ENCODE data around the gene HOATZ. TPM values are rescaled to one million over a fixed set of nuclear protein-coding genes. Genes with fewer than 3 reads are reported as not detected.

Gene HOATZ
- total RNA-seq, 2 experiments from 2014 or later: 0.37 TPM; not detected in 1

GRCh38 chr11:111523343-111523742 is 8.8 kb downstream of the HOATZ start:
- Mint-ChIP-seq H3K27ac (no peak overlapping the region), H3K4me3 (no peak overlapping the region), H3K9me3 (ENCODE audit: insufficient read depth) (no peaks in the 10 kb centered on the region), H3K27me3 (ENCODE audit: low read depth) (peaks cover 2% of the 10 kb centered on the region), H3K4me1 (ENCODE audit: low read depth) (peaks cover 42% of the 10 kb centered on the region), H3K36me3 (ENCODE audit: low read depth) (no peaks in the 10 kb centered on the region)
- ChIA-PET CTCF (interaction anchor here (0.7 to 6.0 kb wide), 6 partner anchors 9 to 68 kb away, joined by 3 to 36 read pairs (median 3); partner anchors contain the start of genes BTG4 and HOATZ), POLR2A (interaction anchor here (1.6 to 4.1 kb wide), 2 partner anchors 11 to 16 kb away, joined by 3 to 33 read pairs; partner anchors contain the start of gene LAYN)
- DNase-seq: no peak
- ATAC-seq: no peak

DNA sequence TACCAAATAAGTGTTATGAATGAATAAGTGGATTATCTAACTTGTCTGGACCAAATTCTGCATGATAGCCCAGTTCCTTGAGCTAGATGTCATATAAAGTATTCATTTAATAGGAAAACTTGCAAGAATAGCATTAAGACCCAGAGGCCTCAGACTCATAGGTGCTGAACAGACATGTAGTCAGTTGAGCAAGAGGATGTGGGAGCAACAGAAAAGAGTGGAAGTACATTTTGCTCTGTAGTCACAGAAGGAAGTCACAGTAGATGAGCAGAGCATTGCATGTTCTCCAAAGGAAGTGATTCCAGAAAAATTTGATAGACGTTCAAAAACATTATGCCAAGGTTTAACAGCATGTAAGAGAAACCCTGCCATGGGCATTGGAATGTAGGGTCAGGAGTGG is 9.5 kb downstream of the HOATZ start:
- Mint-ChIP-seq H3K27me3 (ENCODE audit: low read depth) (peaks cover 2% of the 10 kb centered on the region), H3K27ac (no peak overlapping the region), H3K4me3 (no peak overlapping the region), H3K4me1 (ENCODE audit: low read depth) (peaks cover 49% of the 10 kb centered on the region), H3K36me3 (ENCODE audit: low read depth) (no peaks in the 10 kb centered on the region), H3K9me3 (ENCODE audit: insufficient read depth) (no peaks in the 10 kb centered on the region)
- DNase-seq (no peak), ATAC-seq (no peak)
- ChIA-PET CTCF (interaction anchor here (1.0 to 6.0 kb wide), 4 partner anchors 8 to 69 kb away, joined by 3 to 36 read pairs (median 10); partner anchors contain the start of genes BTG4 and HOATZ), POLR2A (interaction anchor here (0.7 to 4.1 kb wide), 3 partner anchors 11 to 69 kb away, joined by 3 to 33 read pairs (median 3); partner anchors contain the start of gene LAYN)

DNA sequence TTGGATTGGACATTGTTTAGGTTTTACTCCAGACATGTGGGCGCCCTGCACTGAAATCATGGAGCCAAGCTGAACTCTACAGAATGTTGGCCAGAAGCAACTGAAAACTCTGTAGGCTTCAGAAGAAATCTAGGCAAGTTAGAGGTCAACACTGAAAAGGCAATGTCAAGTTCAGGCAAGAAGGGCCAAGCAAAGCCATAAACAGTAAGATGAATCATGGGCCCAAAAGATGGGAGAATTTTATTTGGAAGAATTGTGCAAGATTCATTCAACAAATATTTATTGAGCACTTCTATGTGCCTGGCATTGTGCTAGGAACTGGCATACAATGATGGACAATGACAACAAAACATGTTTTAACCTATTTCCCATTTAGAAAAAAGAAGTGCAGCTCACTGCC is 10.9 kb downstream of the HOATZ start:
- no peaks in the 10 kb centered on the region for H3K36me3 Mint-ChIP-seq (ENCODE audit: low read depth)
- ChIA-PET POLR2A (interaction anchor here (2.7 to 4.1 kb wide), 2 partner anchors 13 to 14 kb away, joined by 15 to 33 read pairs; partner anchors contain the start of genes BTG4 and LAYN), CTCF (interaction anchor here (3.9 to 6.0 kb wide), 2 partner anchors 12 to 14 kb away, joined by 16 to 36 read pairs; partner anchors contain the start of genes BTG4 and HOATZ)
- DNase-seq (no peak), ATAC-seq (no peak)
- H3K9me3 Mint-ChIP-seq (ENCODE audit: insufficient read depth): no peaks in the 10 kb centered on the region
- peaks cover 54% of the 10 kb centered on the region for H3K4me1 Mint-ChIP-seq (ENCODE audit: low read depth)
- no peak overlapping the region for H3K27ac Mint-ChIP-seq
- H3K27me3 Mint-ChIP-seq (ENCODE audit: low read depth): no peaks in the 10 kb centered on the region
- H3K4me3 Mint-ChIP-seq: no peak overlapping the region

GRCh38 chr11:111526501-111526900 is 11.9 kb downstream of the HOATZ start:
- H3K4me1 Mint-ChIP-seq (ENCODE audit: low read depth): peaks cover 53% of the 10 kb centered on the region
- CTCF ChIA-PET: interaction anchor here (1.0 to 6.0 kb wide), 4 partner anchors 13 to 61 kb away, joined by 3 to 36 read pairs (median 10); partner anchors contain the start of genes BTG4 and HOATZ
- peak; percentile 37 for DNase-seq
- H3K36me3 Mint-ChIP-seq (ENCODE audit: low read depth): no peaks in the 10 kb centered on the region
- peak overlapping the region; percentile 41 for H3K27ac Mint-ChIP-seq
- ATAC-seq: peak; percentile 56
- H3K9me3 Mint-ChIP-seq (ENCODE audit: insufficient read depth): no peaks in the 10 kb centered on the region
- H3K4me3 Mint-ChIP-seq: no peak overlapping the region
- no peaks in the 10 kb centered on the region for H3K27me3 Mint-ChIP-seq (ENCODE audit: low read depth)
- POLR2A ChIA-PET: interaction anchor here (2.7 to 4.1 kb wide), 2 partner anchors 13 to 14 kb away, joined by 15 to 33 read pairs; partner anchors contain the start of genes BTG4 and LAYN

GRCh38 chr11:111527279-111527678 is 12.7 kb downstream of the HOATZ start:
- no peak for ATAC-seq
- Mint-ChIP-seq H3K27me3 (ENCODE audit: low read depth) (no peaks in the 10 kb centered on the region), H3K4me3 (no peak overlapping the region), H3K4me1 (ENCODE audit: low read depth) (peaks cover 58% of the 10 kb centered on the region), H3K27ac (no peak overlapping the region), H3K36me3 (ENCODE audit: low read depth) (no peaks in the 10 kb centered on the region), H3K9me3 (ENCODE audit: insufficient read depth) (no peaks in the 10 kb centered on the region)
- ChIA-PET POLR2A (interaction anchor here (2.7 to 4.1 kb wide), 2 partner anchors 12 to 15 kb away, joined by 15 to 33 read pairs; partner anchors contain the start of genes BTG4 and LAYN), CTCF (interaction anchor here (1.0 to 6.0 kb wide), 3 partner anchors 14 to 60 kb away, joined by 3 to 36 read pairs (median 3); partner anchors contain the start of genes BTG4 and HOATZ)
- no peak for DNase-seq

DNA sequence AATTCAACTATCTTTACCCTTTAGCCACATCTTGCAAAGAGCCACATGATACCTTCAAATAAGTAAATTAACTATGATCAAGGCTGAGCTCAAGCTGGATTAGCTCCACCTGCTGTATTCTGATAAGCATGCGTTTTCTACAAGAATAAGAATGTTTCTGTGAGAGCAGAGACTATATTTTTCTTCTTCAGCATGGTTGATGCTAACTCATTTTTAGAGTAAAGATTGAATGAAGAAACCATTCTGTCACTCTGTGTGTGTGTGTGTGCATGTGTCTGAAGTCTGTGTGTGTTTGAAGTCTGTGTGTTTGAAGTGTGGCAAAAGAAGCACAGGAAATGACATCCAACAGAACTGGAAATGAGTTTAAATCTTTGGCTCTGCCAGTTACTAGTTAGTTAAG is 14.0 kb downstream of the HOATZ start:
- Mint-ChIP-seq H3K9me3 (ENCODE audit: insufficient read depth) (no peaks in the 10 kb centered on the region), H3K27me3 (ENCODE audit: low read depth) (no peaks in the 10 kb centered on the region), H3K36me3 (ENCODE audit: low read depth) (no peaks in the 10 kb centered on the region), H3K27ac (peak overlapping the region; percentile 83), H3K4me3 (no peak overlapping the region), H3K4me1 (ENCODE audit: low read depth) (peaks cover 60% of the 10 kb centered on the region)
- ChIA-PET CTCF (interaction anchor here (0.7 to 1.5 kb wide), 4 partner anchors 10 to 73 kb away, joined by 3 to 5 read pairs (median 4); no protein-coding TSS in a partner anchor), POLR2A (interaction anchor here (1.6 kb wide), 1 partner anchor 11 kb away, joined by 15 read pairs; the partner anchor contains the start of gene LAYN)
- DNase-seq (peak; percentile 65), ATAC-seq (peak; percentile 40)

GRCh38 chr11:111530091-111530490 is 15.5 kb downstream of the HOATZ start:
- H3K27me3 Mint-ChIP-seq (ENCODE audit: low read depth): peaks cover 3% of the 10 kb centered on the region
- H3K4me1 Mint-ChIP-seq (ENCODE audit: low read depth): peaks cover 53% of the 10 kb centered on the region
- no peaks in the 10 kb centered on the region for H3K36me3 Mint-ChIP-seq (ENCODE audit: low read depth)
- ChIA-PET POLR2A (interaction anchor here (3.7 kb wide), 1 partner anchor 11 kb away, joined by 46 read pairs; the partner anchor contains the start of gene LAYN), CTCF (interaction anchor here (2.9 kb wide), 1 partner anchor 10 kb away, joined by 12 read pairs; the partner anchor contains the start of gene LAYN)
- ATAC-seq (no peak), DNase-seq (no peak)
- H3K4me3 Mint-ChIP-seq: no peak overlapping the region
- no peak overlapping the region for H3K27ac Mint-ChIP-seq
- no peaks in the 10 kb centered on the region for H3K9me3 Mint-ChIP-seq (ENCODE audit: insufficient read depth)

DNA sequence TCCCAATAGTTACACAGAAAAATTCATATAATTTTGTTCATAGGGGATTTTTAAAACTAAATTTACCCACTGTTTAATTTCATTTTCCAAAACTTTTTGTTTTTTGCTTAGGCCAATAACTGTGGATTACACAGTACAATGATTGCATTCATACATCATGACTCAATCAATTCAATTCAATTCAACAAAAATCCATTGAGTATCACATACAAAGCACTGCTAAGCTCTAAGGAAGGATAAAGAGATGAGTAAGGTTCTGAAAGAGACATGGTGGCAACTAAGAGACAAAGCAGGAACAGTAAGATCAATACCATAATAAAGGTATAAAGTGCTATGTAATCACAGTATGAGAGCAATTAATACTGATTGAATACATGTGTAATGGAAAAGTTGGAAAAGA is 16.6 kb downstream of the HOATZ start:
- H3K27ac Mint-ChIP-seq: peak overlapping the region; percentile 1
- no peaks in the 10 kb centered on the region for H3K36me3 Mint-ChIP-seq (ENCODE audit: low read depth)
- ChIA-PET POLR2A (interaction anchor here (0.6 to 3.7 kb wide), 3 partner anchors 10 to 19 kb away, joined by 3 to 46 read pairs (median 12); partner anchors contain the start of genes BTG4 and LAYN), CTCF (interaction anchor here (0.8 to 3.2 kb wide), 8 partner anchors 8 to 583 kb away, joined by 3 to 12 read pairs (median 4); partner anchors contain the start of gene LAYN)
- H3K4me1 Mint-ChIP-seq (ENCODE audit: low read depth): peaks cover 45% of the 10 kb centered on the region
- DNase-seq (no peak), ATAC-seq (no peak)
- no peak overlapping the region for H3K4me3 Mint-ChIP-seq
- no peaks in the 10 kb centered on the region for H3K9me3 Mint-ChIP-seq (ENCODE audit: insufficient read depth)
- H3K27me3 Mint-ChIP-seq (ENCODE audit: low read depth): peaks cover 3% of the 10 kb centered on the region

DNA sequence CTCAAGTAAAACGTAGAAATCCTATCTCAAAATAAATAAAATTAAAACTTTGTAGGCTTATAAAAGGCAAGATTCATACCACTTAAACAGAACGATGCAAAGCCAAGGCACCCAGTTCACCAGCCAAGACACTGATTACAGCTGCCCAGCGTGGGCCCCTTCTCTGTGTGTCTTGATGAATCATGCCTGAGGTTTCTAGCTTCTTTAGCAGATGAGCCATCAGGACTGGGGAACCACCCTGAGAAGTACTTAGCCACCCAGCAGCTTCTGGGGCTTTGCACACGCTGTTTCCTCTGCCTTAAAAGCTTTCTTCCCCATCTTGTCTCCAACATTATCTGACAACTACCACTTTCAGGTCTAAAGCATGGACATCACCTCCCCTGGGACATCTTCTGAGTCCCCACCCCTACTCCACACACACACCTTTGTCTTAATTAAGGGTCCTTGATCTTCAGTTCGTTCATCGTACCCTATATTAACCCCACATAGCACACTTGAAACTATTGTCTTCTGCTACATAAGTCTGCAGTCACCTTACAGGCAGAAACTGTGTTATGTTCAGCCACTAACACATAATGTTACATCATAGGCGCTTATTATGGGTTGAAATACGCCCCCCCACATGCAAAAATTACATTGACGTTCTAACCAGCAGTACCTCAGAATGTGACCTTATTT is 17.2 kb downstream of the HOATZ start:
- peak; percentile 77 for DNase-seq
- Mint-ChIP-seq H3K27me3 (ENCODE audit: low read depth) (peaks cover 3% of the 10 kb centered on the region), H3K36me3 (ENCODE audit: low read depth) (no peaks in the 10 kb centered on the region), H3K27ac (peak overlapping the region; percentile 92), H3K4me1 (ENCODE audit: low read depth) (peaks cover 42% of the 10 kb centered on the region), H3K9me3 (ENCODE audit: insufficient read depth) (no peaks in the 10 kb centered on the region), H3K4me3 (peak overlapping the region; percentile 35)
- peak; percentile 99 for ATAC-seq
- POLR2A ChIA-PET: interaction anchor here (0.6 to 3.7 kb wide), 3 partner anchors 9 to 20 kb away, joined by 3 to 46 read pairs (median 12); partner anchors contain the start of genes BTG4 and LAYN
- CTCF ChIA-PET: interaction anchor here (0.8 to 3.2 kb wide), 10 partner anchors 8 to 582 kb away, joined by 3 to 12 read pairs (median 4); partner anchors contain the start of gene LAYN

DNA sequence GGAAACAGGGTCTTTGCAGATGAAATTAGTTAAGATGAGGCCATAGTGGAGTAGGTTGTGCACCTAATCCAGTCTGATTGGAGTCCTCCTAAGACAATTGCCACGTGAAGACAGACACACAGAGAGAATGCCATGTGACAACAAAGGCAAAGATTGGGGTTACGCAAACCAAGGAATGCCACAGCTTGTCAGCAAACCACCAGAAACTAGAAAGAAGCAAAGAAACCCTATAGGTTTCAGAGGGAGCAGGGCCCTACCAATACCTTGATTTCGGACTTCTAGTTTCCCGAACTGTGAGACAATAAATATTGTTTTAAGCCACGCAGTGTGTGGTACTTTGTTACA is 17.8 kb downstream of the HOATZ start:
- peak; percentile 9 for ATAC-seq

DNA sequence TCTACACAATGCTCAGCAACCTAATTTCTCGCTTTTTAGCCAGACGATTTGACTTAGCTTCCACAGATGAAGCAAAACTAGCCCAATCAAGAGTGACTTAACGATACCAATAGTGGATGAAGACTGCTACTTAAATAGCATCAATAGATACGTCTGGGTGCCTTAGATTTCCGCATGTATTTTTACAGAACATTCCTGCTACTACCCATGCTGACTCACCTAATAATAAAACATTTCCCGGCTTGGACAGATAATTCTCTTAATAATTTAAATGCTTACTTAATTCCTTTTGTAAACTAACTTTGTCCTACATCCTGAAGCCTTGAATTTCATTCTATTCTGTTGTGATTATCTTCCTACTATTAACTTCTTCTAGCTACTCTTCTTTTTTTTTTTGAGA is 20.7 kb downstream of the HOATZ start:
- Mint-ChIP-seq H3K4me1 (ENCODE audit: low read depth) (peaks cover 54% of the 10 kb centered on the region), H3K9me3 (ENCODE audit: insufficient read depth) (no peaks in the 10 kb centered on the region), H3K4me3 (no peak overlapping the region), H3K27me3 (ENCODE audit: low read depth) (peaks cover 5% of the 10 kb centered on the region), H3K36me3 (ENCODE audit: low read depth) (peaks cover 4% of the 10 kb centered on the region), H3K27ac (no peak overlapping the region)
- ChIA-PET CTCF (interaction anchor here (1.5 to 2.4 kb wide), 3 partner anchors 22 to 97 kb away, joined by 3 to 14 read pairs (median 9); partner anchors contain the start of gene BTG4), POLR2A (no interaction called here)
- DNase-seq (no peak), ATAC-seq (no peak)

More for the DNA sequence above, 17.8 kb downstream of the HOATZ start:
- no peaks in the 10 kb centered on the region for H3K9me3 Mint-ChIP-seq (ENCODE audit: insufficient read depth)
- H3K27me3 Mint-ChIP-seq (ENCODE audit: low read depth): peaks cover 3% of the 10 kb centered on the region
- no peaks in the 10 kb centered on the region for H3K36me3 Mint-ChIP-seq (ENCODE audit: low read depth)
- CTCF ChIA-PET: interaction anchor here (1.0 to 3.2 kb wide), 7 partner anchors 8 to 78 kb away, joined by 3 to 12 read pairs (median 4); partner anchors contain the start of gene LAYN
- POLR2A ChIA-PET: interaction anchor here (2.7 to 3.7 kb wide), 2 partner anchors 9 to 19 kb away, joined by 12 to 46 read pairs; partner anchors contain the start of gene LAYN
- DNase-seq: no peak
- H3K27ac Mint-ChIP-seq: peak overlapping the region; percentile 92
- H3K4me1 Mint-ChIP-seq (ENCODE audit: low read depth): peaks cover 45% of the 10 kb centered on the region
- peak overlapping the region; percentile 35 for H3K4me3 Mint-ChIP-seq

Measured in activated CD8-positive, alpha-beta T cell treated with anti-CD3 and anti-CD28 coated beads, Interleukin-2, amount 10 ng/mL, durations not matched to agents 7 days and 5 days (primary cell).